HepG2 (cell line): Measurements from ENCODE around the gene ITPR1. TPM values are rescaled to one million over a fixed set of nuclear protein-coding genes. Genes with fewer than 3 reads are reported as not detected.

Source experiments
- ATAC-seq: fragments of 200-7000 bp; cut with Tn5 transposase; 3 replicates; pipeline ENCODE4 v1.9.1; 2020; ENCODE audit warnings: mild to moderate bottlenecking, moderate library complexity
- BruUV-seq: library from RNA; stranded (reverse); fragments of 400-500 nt; replicated peaks from 2 replicates; lab custom pipeline; 2021; lab: Mats Ljungman, UMichigan
- CTCF ChIA-PET: fragments of 300-600 bp; formaldehyde crosslinking; extraction: SDS; loops from one replicate; lab custom pipeline; 2021; ENCODE audit warnings: low total read pairs, inconsistent platforms, low intra/inter-chr PET ratio; lab: Yijun Ruan, JAX
- POLR2A ChIA-PET: fragments of 350-600 bp; sonication (Branson Sonifier 250); formaldehyde crosslinking; loops from one replicate; lab custom pipeline; 2020; ENCODE audit warnings: antibody characterized with exemption, inconsistent platforms; lab: Yijun Ruan, JAX
- DNase-seq: peaks from one replicate; pipeline ENCODE4 v3.0.0-alpha.2; 2015; ENCODE audit warnings: low spot score
- FAIRE-seq: peaks from 3 replicates; lab custom pipeline; 2011; peaks lifted over from hg19 to GRCh38; lab: Jason Lieb, UNC
- H2AFZ ChIP-seq: one replicate; pipeline ENCODE4 v1.6.1; 2011; ENCODE audit warnings: low read length, inconsistent platforms
- H3K27ac ChIP-seq: fragments of 300-600 bp; 3 replicates; pipeline ENCODE4 v1.8.0; 2011; ENCODE audit warnings: mixed run types, mild to moderate bottlenecking, mixed read lengths, low read length, inconsistent platforms; ENCODE audit not compliant: insufficient read depth; ENCODE audit errors: extremely low read length
- H3K27me3 ChIP-seq, 2 experiments: fragments of 200-600 bp in 1 of 2; 2 replicates in 1 of 2; 3 replicates in 1 of 2; pipeline versions ENCODE4 v1.6.0 to v1.8.0; 2011; ENCODE audit warnings: low read length in 2 of 2, mild to moderate bottlenecking in 2 of 2, moderate library complexity in 2 of 2, inconsistent platforms in 1 of 2; ENCODE audit not compliant: insufficient read depth in 2 of 2, control insufficient read depth in 1 of 2
- H3K36me3 ChIP-seq, 2 experiments: fragments of 200-600 bp in 1 of 2; replicated peaks in 1 of 2; 2 replicates in 1 of 2; 3 replicates in 1 of 2; pipeline versions ENCODE4 v1.5.1 to v1.8.0; 2011; ENCODE audit warnings: low read length in 2 of 2, inconsistent platforms in 1 of 2; ENCODE audit not compliant: insufficient read depth in 2 of 2, control insufficient read depth in 1 of 2
- H3K4me1 ChIP-seq: 2 replicates; pipeline ENCODE4 v1.5.1; 2012; ENCODE audit warnings: low read length, inconsistent platforms; ENCODE audit not compliant: insufficient read depth
- H3K4me2 ChIP-seq: 2 replicates; pipeline ENCODE4 v1.6.0; 2011; ENCODE audit warnings: low read depth, low read length, inconsistent platforms
- H3K4me3 ChIP-seq, 3 experiments: fragments of 200-600 bp in 1 of 3; sonication (generic), shearing (Covaris generic) in 1 of 3; replicated peaks in 1 of 3; 2 replicates each; pipeline ENCODE4 v1.5.1; 2011 to 2016; ENCODE audit warnings: low read length in 3 of 3, inconsistent platforms in 2 of 3, low read depth in 2 of 3, mild to moderate bottlenecking in 2 of 3, control low read depth in 1 of 3, mixed read lengths in 1 of 3; ENCODE audit not compliant: insufficient read depth in 1 of 3
- H3K79me2 ChIP-seq: one replicate; pipeline ENCODE4 v1.6.1; 2011; ENCODE audit warnings: low read length, inconsistent platforms; ENCODE audit not compliant: insufficient read depth
- H3K9ac ChIP-seq: 2 replicates; pipeline ENCODE4 v1.6.0; 2011; ENCODE audit warnings: mild to moderate bottlenecking, low read depth, low read length, inconsistent platforms; ENCODE audit not compliant: insufficient read depth
- H3K9me3 ChIP-seq: 2 replicates; pipeline ENCODE4 v1.5.1; 2012; ENCODE audit warnings: mild to moderate bottlenecking, low read length
- H4K20me1 ChIP-seq: 2 replicates; pipeline ENCODE4 v1.6.0; 2011; ENCODE audit warnings: inconsistent platforms, mild to moderate bottlenecking, low read length, moderate library complexity; ENCODE audit not compliant: insufficient read depth
- CBFB ChIP-seq: sonication (generic); formaldehyde crosslinking; IDR thresholded peaks from 2 replicates; pipeline ENCODE4 v1.4.0; 2020; ENCODE audit warnings: missing genetic modification reagents
- CREB1 ChIP-seq, 2 experiments: fragments of 450-650 bp in 1 of 2; IDR thresholded peaks; 2 replicates each; pipeline ENCODE4 v1.6.1; 2016 to 2017; ENCODE audit warnings: control low read depth in 1 of 2, mild to moderate bottlenecking in 1 of 2, missing compliant biosample characterization in 1 of 2, missing genetic modification characterization in 1 of 2
- HIC2 ChIP-seq: sonication (generic); formaldehyde crosslinking; IDR thresholded peaks from 2 replicates; pipeline ENCODE4 v1.9.0; 2022; ENCODE audit warnings: low read depth, missing genetic modification reagents
- HNRNPH1 ChIP-seq: fragments of 200-400 bp; formaldehyde crosslinking; optimal IDR thresholded peaks from 2 replicates; pipeline ENCODE3; 2017; ENCODE audit warnings: mild to moderate bottlenecking, low read depth, low read length
- KLF16 ChIP-seq, 2 experiments: sonication (generic) in 1 of 2; formaldehyde crosslinking in 1 of 2; IDR thresholded peaks; 2 replicates each; pipeline versions ENCODE4 v1.6.1 to v1.8.0; 2016 to 2023; ENCODE audit warnings: missing genetic modification reagents in 2 of 2, missing compliant biosample characterization in 1 of 2
- SNAI1 ChIP-seq: sonication (generic); formaldehyde crosslinking; IDR thresholded peaks from 2 replicates; pipeline ENCODE4 v1.5.0; 2020; ENCODE audit warnings: mild to moderate bottlenecking, missing genetic modification reagents, borderline replicate concordance
- TRIM24 ChIP-seq: sonication (generic); formaldehyde crosslinking; IDR thresholded peaks from 2 replicates; pipeline ENCODE4 v1.8.0; 2022; ENCODE audit warnings: mild to moderate bottlenecking, missing genetic modification reagents
- U2AF1 ChIP-seq: fragments of 200-400 bp; formaldehyde crosslinking; optimal IDR thresholded peaks from 2 replicates; pipeline ENCODE3; 2017; ENCODE audit warnings: mild to moderate bottlenecking, low read depth, low read length
- ZKSCAN8 ChIP-seq: IDR thresholded peaks from 2 replicates; pipeline ENCODE4 v1.6.1; 2016; ENCODE audit warnings: borderline replicate concordance, missing genetic modification reagents, missing compliant biosample characterization
- ZMYM2 ChIP-seq: sonication (generic); formaldehyde crosslinking; IDR thresholded peaks from 2 replicates; pipeline ENCODE4 v1.8.0; 2022; ENCODE audit warnings: mild to moderate bottlenecking, missing genetic modification reagents
- ZNF143 ChIP-seq: sonication (generic); formaldehyde crosslinking; IDR thresholded peaks from 2 replicates; pipeline ENCODE4 v1.4.0; 2020; ENCODE audit warnings: missing genetic modification reagents
- ZNF441 ChIP-seq: sonication (generic); formaldehyde crosslinking; IDR thresholded peaks from 2 replicates; pipeline ENCODE4 v1.7.0; 2021; ENCODE audit warnings: missing genetic modification reagents, borderline replicate concordance
- ZNF570 ChIP-seq: sonication (generic); formaldehyde crosslinking; IDR thresholded peaks from 2 replicates; pipeline ENCODE4 v1.4.0; 2020; ENCODE audit warnings: mild to moderate bottlenecking, missing genetic modification reagents, borderline replicate concordance
- ZNF710 ChIP-seq: sonication (generic); formaldehyde crosslinking; IDR thresholded peaks from 2 replicates; pipeline ENCODE4 v1.5.0; 2020; ENCODE audit warnings: mild to moderate bottlenecking, missing genetic modification reagents, borderline replicate concordance
- ZNF784 ChIP-seq: sonication (generic); formaldehyde crosslinking; IDR thresholded peaks from 2 replicates; pipeline ENCODE4 v1.5.1; 2020; ENCODE audit warnings: missing genetic modification reagents, mild to moderate bottlenecking, borderline replicate concordance
- ZSCAN12 ChIP-seq: sonication (generic); formaldehyde crosslinking; IDR thresholded peaks from 2 replicates; pipeline ENCODE4 v1.9.0; 2021; ENCODE audit warnings: mild to moderate bottlenecking, missing genetic modification reagents
- WGBS: methylation state at CpG from one replicate; pipeline ENCODE4 v1.1.6; 2017; ENCODE audit warnings: low lambda C conversion rate; 5-methylcytosine and 5-hydroxymethylcytosine counted together
- in situ Hi-C: cut with HindIII; loops from 2 replicates; pipeline ENCODE4 v1.10.0; 2017; ENCODE audit warnings: low pct_unique_long_range_greater_than_20kb; ENCODE audit not compliant: extremely low pct_ligation_motif_present
- intact Hi-C: fragments of 100-400 bp; cut with micrococcal nuclease; formaldehyde crosslinking; loops from one replicate; pipeline ENCODE4 v1.10.0; 2022; ENCODE audit not compliant: unreplicated experiment
- polyA plus RNA-seq, 8 experiments: library from polyadenylated mRNA; depleted of rRNA in 3 of 8; stranded (reverse) in 7 of 8; unstranded in 1 of 8; fragments of >200 nt; fragmentation: Illumina TruSeq in 4 of 8; extraction: Trizol in 4 of 8; gene quantifications; 2 replicates each; pipeline versions ENCODE4 v1.2.1 to v1.2.3, GENCODE V29; 2011 to 2016; ENCODE audit warnings: low read depth in 4 of 8, missing spikeins in 1 of 8, mixed read lengths in 1 of 8; ENCODE audit not compliant: insufficient read depth in 1 of 8
- total RNA-seq, 5 experiments: library from RNA; depleted of rRNA; stranded (reverse); fragments of >200 nt; fragmentation: Illumina TruSeq; extraction: Trizol; gene quantifications; 2 replicates each; pipeline ENCODE4 v1.2.3, GENCODE V29; 2016; ENCODE audit warnings: low read depth in 1 of 5

Gene ITPR1
- total and polyA plus RNA-seq, 2 of the 13 experiments (the other 11 are each of a cell fraction or from before 2014, with no cell fraction given), result 10.0 to 11.4 TPM

GRCh38 chr3:4742359-4742758, 249.2 kb downstream of the ITPR1 start (continued):
- TF ChIP-seq ZNF143 (CRISPR knock-in tag) (no peak), ZNF710 (CRISPR knock-in tag) (no peak), CBFB (no peak)
- TF ChIP-seq, all 625 proteins: peak for 0

- Histone ChIP-seq H3K27ac (no peak overlapping the region), H3K4me1 (peaks cover 69% of the 10 kb centered on the region), H3K36me3 (no peaks in the 10 kb centered on the region), H3K9ac (no peak overlapping the region), H3K4me3 (no peak overlapping the region), H3K4me2 (no peak overlapping the region), H3K27me3 (no peaks in the 10 kb centered on the region), H3K9me3 (no peaks in the 10 kb centered on the region), H2AFZ (no peak overlapping the region), H3K79me2 (no peaks in the 10 kb centered on the region), H4K20me1 (no peaks in the 10 kb centered on the region)
- TF ChIP-seq ZNF441 (CRISPR knock-in tag) (no peak), HNRNPH1 (no peak), ZKSCAN8 (CRISPR knock-in tag) (no peak), TRIM24 (no peak), ZNF570 (CRISPR knock-in tag) (no peak), HIC2 (CRISPR knock-in tag) (no peak), ZSCAN12 (no peak), ZMYM2 (no peak), U2AF1 (no peak), ZNF784 (CRISPR knock-in tag) (no peak), SNAI1 (CRISPR knock-in tag) (no peak), KLF16 (CRISPR knock-in tag; IDR thresholded peaks at IDR 0.05) (no peak), CREB1 (IDR thresholded peaks at IDR 0.05) (no peak), CREB1 (CRISPR knock-in tag; IDR thresholded peaks at IDR 0.05) (no peak)
- intact Hi-C loops, result loop anchor here (10.0 kb wide), 1 partner anchor 1569 kb away; the partner anchor contains the start of gene CRBN
- FAIRE-seq, result no peak
- 79% methylated on average over 4 of the region's 4 CpGs for WGBS
- no TSS peak for BruUV-seq
- POLR2A ChIA-PET, result interaction anchor here (1.6 kb wide), 1 partner anchor 233 kb away, joined by 4 read pairs; no protein-coding TSS in a partner anchor
- in situ Hi-C loops, result no loop called here
- no peak for ATAC-seq
- CTCF ChIA-PET, result no interaction called here
- no peak for DNase-seq
Measured at GRCh38 chr3:4743371-4743770, 250.2 kb downstream of the ITPR1 start.
